HG02759 (cell line): ENCODE data around the gene CSAG2.

ENCODE experiments used
- ATAC-seq: cut with Tn5 transposase; IDR thresholded peaks from one replicate; pipeline ENCODE4 v1.9.1; 2021; ENCODE audit warnings: mild to moderate bottlenecking, moderate library complexity; ENCODE audit not compliant: unreplicated experiment

CSAG2 gene

GRCh38 chrX:152674135-152674534, 34.9 kb downstream of the CSAG2 start:
- no peak for ATAC-seq

GRCh38 chrX:152663086-152663485, 46.0 kb downstream of the CSAG2 start:
- ATAC-seq, result no peak

- ATAC-seq, result no peak
Measured at GRCh38 chrX:152658302-152658701, 50.8 kb downstream of the CSAG2 start.
